Activated CD8-positive, alpha-beta memory T cell treated with anti-CD3 and anti-CD28 coated beads for 48 hours (primary cell): ENCODE measurements around the gene HOXA2.

ENCODE experiments used
- DNase-seq, 3 experiments: peaks; one replicate each; pipeline ENCODE4 v3.0.0-alpha.2; 2020; ENCODE audit warnings: low read depth in 2 of 3, low spot score in 2 of 3

The HOXA2 gene

GRCh38 chr7:27112955-27113949, 10.8 kb upstream of the HOXA2 start:
- DNase-seq = no peak

DNA sequence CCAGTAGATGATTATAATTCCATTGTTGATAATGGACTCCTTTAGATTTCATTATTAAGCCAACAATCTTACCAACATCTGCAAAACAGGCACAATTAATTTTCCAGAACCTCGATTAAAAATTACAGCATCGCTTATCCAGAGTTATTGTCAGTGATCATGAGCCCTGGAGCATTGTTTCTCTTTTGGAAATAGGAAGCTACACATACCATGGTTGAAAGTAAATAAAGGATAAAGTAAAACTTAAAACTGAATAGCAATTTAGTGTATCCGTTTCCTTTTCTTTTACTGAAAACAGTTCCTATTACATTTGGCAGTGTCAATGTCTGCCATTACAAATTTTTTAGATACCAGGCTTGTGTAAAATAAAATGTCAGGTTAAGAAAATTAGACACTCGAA, 9.9 kb upstream of the HOXA2 start:
- no peak for DNase-seq

- no peak for DNase-seq
These were observed 9.3 kb upstream of the HOXA2 start for GRCh38 chr7:27111751-27112277.

- no peak for DNase-seq
These were observed 8.7 kb upstream of the HOXA2 start for GRCh38 chr7:27111042-27111750.

GRCh38 chr7:27110186-27111031, 7.9 kb upstream of the HOXA2 start:
- DNase-seq = no peak

- no peak for DNase-seq
These were observed 7.1 kb upstream of the HOXA2 start for GRCh38 chr7:27109466-27110185.

- no peak for DNase-seq
These were observed 6.1 kb upstream of the HOXA2 start for GRCh38 chr7:27108390-27109127.

- DNase-seq = no peak
These were observed 5.2 kb upstream of the HOXA2 start for GRCh38 chr7:27107391-27108381.

GRCh38 chr7:27106901-27107240, 4.4 kb upstream of the HOXA2 start:
- no peak for DNase-seq

GRCh38 chr7:27106181-27106900, 3.9 kb upstream of the HOXA2 start:
- no peak for DNase-seq

- DNase-seq = no peak
These were observed 3.0 kb upstream of the HOXA2 start for GRCh38 chr7:27105301-27106031.

DNA sequence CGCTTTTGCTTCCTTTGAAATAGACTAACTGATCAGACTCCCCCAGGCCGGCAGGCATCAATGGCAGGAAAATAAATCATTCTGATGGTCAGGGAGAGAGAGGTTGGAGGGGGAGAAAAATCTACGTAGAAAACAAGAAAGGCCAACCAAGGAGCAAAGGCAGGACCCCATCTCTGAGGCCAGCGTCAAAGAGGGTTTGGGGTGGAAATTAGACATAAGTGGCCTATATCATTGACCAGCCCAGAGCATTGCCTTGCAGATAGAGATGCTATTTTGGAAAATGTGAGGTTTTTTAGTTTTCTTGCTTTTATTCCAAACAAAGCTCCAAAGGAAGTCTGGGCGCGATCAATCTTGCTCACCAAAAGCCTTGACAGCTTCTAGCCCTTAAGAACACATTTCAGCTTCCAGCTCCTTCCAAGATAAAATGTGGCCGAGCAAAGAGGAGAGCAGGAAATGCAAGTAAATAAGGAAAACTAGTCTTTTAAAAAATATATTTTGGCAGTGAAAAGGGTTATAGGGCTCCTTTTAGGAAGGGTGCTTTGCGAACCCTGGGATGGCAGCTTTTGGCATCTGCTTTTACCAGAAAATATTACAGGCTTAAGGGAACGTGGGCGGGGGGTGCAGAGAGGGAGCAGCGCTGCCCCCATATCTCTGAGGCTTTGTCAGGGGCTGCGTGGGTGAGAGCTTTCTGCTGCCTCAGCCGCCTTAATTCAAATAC, 2.0 kb upstream of the HOXA2 start:
- no peak for DNase-seq

- no peak for DNase-seq
These were observed 1.2 kb upstream of the HOXA2 start for GRCh38 chr7:27103489-27104226.

GRCh38 chr7:27101957-27102580, 414 bp downstream of the HOXA2 start:
- DNase-seq = no peak

DNA sequence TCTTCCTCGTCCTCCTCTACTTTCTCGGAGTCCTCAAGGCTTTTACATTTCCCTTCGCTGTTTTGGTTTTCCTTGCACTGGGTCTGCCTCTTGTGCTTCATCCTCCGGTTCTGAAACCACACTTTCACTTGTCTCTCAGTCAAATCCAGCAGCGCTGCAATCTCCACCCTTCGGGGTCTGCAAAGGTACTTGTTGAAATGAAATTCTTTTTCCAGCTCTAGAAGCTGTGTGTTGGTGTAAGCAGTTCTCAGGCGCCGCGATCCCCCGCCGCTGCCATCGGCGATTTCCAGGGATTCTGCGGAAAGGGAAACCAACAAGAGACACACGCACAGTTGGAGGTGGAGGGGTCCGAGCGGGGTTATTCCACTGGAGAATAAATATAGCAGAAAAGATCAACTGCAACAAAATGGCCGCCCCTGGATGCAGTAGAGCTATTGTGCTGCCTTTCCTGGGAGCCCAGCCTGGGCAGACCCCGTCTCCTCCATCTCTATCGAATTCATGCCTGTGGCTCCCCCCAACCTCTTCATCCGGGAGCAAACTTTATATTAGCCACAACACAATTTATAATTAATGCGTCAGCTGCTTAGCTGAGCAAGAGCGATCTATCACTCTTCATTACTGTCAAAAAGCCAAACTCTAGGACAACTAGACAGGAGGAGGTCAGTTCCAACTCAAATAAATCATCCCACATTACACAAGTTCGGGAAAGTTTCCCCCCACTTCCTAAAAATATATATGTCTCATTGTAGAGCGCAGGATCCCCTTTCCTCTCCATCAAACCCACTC, 1.1 kb downstream of the HOXA2 start:
- DNase-seq = no peak
